GM19455 (cell line): Measurements from ENCODE around the gene FLT4.

Source experiments
- ATAC-seq: cut with Tn5 transposase; IDR thresholded peaks from one replicate; pipeline ENCODE4 v1.9.1; 2021; ENCODE audit not compliant: unreplicated experiment

The FLT4 gene

GRCh38 chr5:180594311-180595045 lies 54.9 kb downstream of the FLT4 start:
- ATAC-seq = no peak

- ATAC-seq = no peak
Observed at GRCh38 chr5:180593446-180594206, 55.8 kb downstream of the FLT4 start.

- ATAC-seq = no peak
Observed at GRCh38 chr5:180592176-180592575, 57.2 kb downstream of the FLT4 start.

GRCh38 chr5:180591311-180591887 lies 58.0 kb downstream of the FLT4 start, which contains the start of gene SCGB3A1:
Gene SCGB3A1 (minus strand): TSS chr5:180591499. CDS start chr5:180591462, 37 bp downstream.
- ATAC-seq = no peak

GRCh38 chr5:180590543-180591310 lies 58.7 kb downstream of the FLT4 start:
- no peak for ATAC-seq

GRCh38 chr5:180589771-180590542 lies 59.4 kb downstream of the FLT4 start:
- ATAC-seq = no peak

GRCh38 chr5:180586870-180587269 lies 62.5 kb downstream of the FLT4 start:
- no peak for ATAC-seq

- no peak for ATAC-seq
Observed at GRCh38 chr5:180586204-180586603, 63.2 kb downstream of the FLT4 start.

GRCh38 chr5:180583738-180584137 lies 65.7 kb downstream of the FLT4 start:
- no peak for ATAC-seq

- ATAC-seq = no peak
Observed at GRCh38 chr5:180580681-180581080, 68.7 kb downstream of the FLT4 start.

GRCh38 chr5:180575571-180575970 lies 73.8 kb downstream of the FLT4 start:
- no peak for ATAC-seq

- ATAC-seq = no peak
Observed at GRCh38 chr5:180568914-180569313, 80.5 kb downstream of the FLT4 start.

GRCh38 chr5:180563994-180564393 lies 85.4 kb downstream of the FLT4 start:
- ATAC-seq = no peak

GRCh38 chr5:180558232-180558631 lies 91.2 kb downstream of the FLT4 start:
- no peak for ATAC-seq

GRCh38 chr5:180557217-180557809 lies 92.1 kb downstream of the FLT4 start:
- ATAC-seq = no peak

GRCh38 chr5:180555168-180555921 lies 94.1 kb downstream of the FLT4 start:
- ATAC-seq = no peak

GRCh38 chr5:180553530-180553929 lies 95.9 kb downstream of the FLT4 start:
- no peak for ATAC-seq
